Inferior parietal cortex (tissue), 1 donor: ENCODE measurements around the gene HOXC13.

Experiments used
- DNase-seq: peaks from one replicate; pipeline ENCODE4 v3.0.0-alpha.2; 2016; ENCODE audit errors: extremely low spot score

The HOXC13 gene

GRCh38 chr12:53995378-53996239, 57.0 kb downstream of the HOXC13 start:
- DNase-seq = no peak
